KOPT-K1 (cell line): ENCODE results near the gene MYRIP.

Experiments used
- H3K27ac ChIP-seq: fragments of 200-600 bp; sonication (generic); 2 replicates; pipeline ENCODE4 v1.5.1; 2016; ENCODE audit warnings: antibody characterized with exemption, mild to moderate bottlenecking, low read depth, low read length; ENCODE audit not compliant: poor library complexity, severe bottlenecking
- H3K36me3 ChIP-seq: fragments of 200-600 bp; sonication (generic); 2 replicates; pipeline ENCODE4 v1.5.1; 2017; ENCODE audit warnings: antibody characterized with exemption, mild to moderate bottlenecking, low read length, moderate library complexity; ENCODE audit not compliant: insufficient read depth
- H3K9me3 ChIP-seq: fragments of 200-600 bp; sonication (generic); 2 replicates; pipeline ENCODE4 v1.5.1; 2017; ENCODE audit warnings: antibody characterized with exemption, low read length, mild to moderate bottlenecking; ENCODE audit not compliant: insufficient read depth, poor library complexity, severe bottlenecking

The MYRIP gene

DNA sequence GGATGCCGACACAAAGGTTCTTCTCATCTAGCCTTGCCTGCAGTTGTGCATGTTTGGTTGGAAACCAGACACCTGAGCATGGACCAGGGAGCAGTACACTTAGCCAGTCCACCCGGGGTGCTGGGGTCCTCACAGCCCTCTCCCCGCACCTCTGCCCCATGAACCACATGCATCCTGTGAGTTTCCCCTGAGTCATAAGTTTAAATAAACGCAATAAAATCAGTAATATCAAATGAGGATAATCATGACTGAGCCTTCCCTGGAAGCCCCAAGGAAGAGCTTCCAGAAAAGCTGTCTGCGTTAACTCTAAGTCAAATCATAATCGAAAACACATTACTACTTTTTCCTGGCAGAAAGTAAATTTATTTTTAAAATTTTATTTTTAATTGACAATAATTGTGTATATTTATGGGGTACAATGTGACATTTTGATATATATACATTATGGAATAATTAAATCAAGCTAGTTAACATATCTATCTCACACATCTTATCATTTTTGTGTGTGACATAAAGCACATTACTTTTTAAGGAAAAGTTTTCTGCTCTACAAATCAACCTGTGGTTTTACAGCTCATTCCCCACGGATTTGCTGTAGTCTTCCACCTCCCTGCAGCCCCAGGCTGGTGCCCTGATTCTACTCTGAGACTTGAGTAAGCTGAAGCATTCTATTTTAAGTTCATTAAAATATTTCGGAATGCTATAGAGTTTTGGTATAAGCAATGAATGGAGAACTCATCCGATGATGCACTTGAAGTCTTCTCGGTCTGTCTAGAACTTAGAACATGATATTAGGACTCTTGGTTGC lies 334.1 kb downstream of the MYRIP start:
- Histone ChIP-seq H3K9me3 (no peaks in the 10 kb centered on the region), H3K27ac (no peak overlapping the region), H3K36me3 (no peaks in the 10 kb centered on the region)

DNA sequence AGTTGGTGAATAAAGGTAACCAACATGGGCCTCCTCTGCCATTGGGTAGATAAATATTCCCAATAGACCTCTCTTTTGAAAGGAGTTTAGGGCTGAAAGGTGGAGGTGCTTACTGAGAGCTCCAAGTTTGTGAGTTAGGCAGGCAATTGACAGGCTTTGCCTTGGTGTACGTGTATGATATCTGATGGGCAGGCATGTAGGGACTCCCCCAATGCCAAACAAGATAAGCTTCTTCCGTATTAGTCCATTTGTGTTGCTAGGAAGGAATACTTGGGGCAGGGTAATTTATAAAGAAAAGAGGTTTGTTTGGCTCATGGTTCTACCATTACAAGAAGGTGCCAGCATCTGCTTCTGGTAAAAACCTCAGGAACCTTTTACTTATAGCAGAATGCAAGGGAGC lies 339.4 kb downstream of the MYRIP start:
- no peak overlapping the region for H3K27ac ChIP-seq
- no peaks in the 10 kb centered on the region for H3K9me3 ChIP-seq
- no peaks in the 10 kb centered on the region for H3K36me3 ChIP-seq

DNA sequence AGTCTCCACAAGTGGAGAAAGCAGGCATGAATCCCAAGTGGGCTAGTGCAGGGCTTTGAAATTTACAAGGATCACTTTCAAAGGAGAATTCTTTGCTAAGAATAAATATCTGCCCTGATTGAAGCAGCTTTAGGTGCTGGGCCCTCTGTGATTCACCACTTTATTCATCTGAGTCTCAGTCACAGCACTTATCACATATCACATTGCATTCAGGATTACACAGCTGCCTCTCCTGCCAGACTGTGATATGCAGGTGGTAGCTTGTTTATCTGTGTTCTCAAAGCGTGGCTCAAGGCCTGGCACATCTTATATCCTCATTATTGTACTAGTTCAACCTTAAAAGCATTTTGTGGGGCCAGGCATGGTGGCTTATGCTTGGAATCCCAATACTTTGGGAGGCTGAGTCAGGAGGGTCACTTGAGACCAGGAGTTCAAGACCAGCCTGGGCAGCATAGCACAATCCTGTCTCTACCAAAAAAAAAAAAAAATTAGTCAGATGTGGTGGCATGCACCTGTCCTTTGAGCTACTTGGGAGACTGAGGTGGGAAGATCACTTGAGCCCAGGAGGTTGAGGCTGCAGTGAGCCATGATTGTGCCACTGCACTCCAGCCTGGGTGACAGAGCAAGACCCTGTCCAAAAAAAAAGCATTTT lies 343.2 kb downstream of the MYRIP start:
- Histone ChIP-seq H3K27ac (no peak overlapping the region), H3K36me3 (no peaks in the 10 kb centered on the region), H3K9me3 (no peaks in the 10 kb centered on the region)

DNA sequence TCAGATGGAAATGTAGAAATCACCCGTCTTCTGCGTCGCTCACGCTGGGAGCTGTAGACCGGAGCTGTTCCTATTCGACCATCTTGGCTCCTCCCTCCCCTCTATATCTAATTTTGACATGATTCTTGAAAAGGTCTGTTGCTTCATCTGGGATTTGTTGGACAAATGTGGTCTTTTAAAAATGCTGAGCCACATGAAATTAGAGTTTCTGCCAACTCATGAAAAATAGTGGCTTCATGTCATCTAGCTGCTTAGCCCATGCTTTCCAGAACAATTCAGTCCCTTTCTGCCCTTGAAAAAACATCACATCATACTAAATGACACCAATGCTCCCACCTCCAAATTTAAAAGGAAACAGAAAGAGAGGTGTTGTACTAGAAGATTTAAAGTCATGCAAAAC lies 351.5 kb downstream of the MYRIP start:
- Histone ChIP-seq H3K27ac (no peak overlapping the region), H3K36me3 (no peaks in the 10 kb centered on the region), H3K9me3 (no peaks in the 10 kb centered on the region)

DNA sequence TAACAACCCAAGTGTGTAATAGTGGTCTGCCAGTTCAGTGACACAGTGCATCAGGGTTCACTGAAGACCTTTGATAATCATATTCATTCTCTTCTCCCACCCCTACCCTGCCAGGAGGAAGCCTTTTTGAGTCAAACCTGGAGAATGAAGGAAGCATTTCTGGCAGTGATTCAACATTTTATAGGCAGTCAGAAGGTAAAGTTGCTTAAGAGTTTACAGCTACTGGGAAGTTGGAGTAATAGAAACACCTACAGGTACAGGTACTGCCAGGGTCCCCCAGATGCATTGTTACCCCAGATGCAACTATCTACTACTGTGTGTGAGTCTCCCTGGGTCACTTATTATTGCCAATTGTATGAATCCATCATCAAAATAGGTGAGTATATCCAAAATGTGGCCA lies 353.2 kb downstream of the MYRIP start:
- no peaks in the 10 kb centered on the region for H3K9me3 ChIP-seq
- H3K36me3 ChIP-seq = no peaks in the 10 kb centered on the region
- no peak overlapping the region for H3K27ac ChIP-seq

DNA sequence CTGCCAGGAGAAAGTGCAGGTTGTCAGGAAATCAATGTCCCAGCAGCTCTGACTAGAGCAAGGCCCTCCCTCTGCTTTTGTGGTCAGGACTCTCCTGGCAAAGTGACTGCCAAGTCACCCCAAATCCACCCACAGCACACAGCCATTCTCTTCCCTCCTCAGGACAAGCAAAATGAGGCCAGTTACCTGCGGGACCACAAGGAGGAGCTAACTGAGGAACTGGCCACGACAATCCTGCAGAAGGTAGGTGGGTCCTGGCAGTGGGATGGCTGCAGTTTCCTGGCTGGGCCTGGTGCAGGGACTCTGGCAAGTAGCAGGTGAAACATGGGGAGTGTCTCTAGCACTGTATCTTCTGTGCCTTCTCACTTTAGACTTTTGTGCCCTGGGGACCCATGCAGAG lies 357.6 kb downstream of the MYRIP start:
- Histone ChIP-seq H3K36me3 (no peaks in the 10 kb centered on the region), H3K27ac (no peak overlapping the region), H3K9me3 (no peaks in the 10 kb centered on the region)

DNA sequence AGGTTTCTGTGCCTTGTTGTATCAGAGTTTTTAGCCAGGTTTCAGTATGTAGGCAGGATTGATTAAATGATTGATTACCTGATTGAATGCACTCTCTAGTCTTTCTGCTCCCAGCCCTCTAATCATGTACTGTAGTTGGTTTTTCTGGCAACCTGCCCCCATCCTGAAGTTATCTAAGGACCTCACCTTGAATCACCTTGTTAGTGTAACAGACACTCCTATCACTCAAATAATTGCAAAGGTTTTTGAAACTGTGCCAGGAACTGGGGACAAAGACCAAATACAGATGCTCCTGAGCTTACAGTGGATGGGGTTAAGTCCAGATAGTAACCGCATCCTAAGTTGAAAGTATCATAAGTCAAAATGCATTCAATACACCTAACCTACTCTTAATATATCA lies 358.5 kb downstream of the MYRIP start:
- no peaks in the 10 kb centered on the region for H3K36me3 ChIP-seq
- no peak overlapping the region for H3K27ac ChIP-seq
- H3K9me3 ChIP-seq = no peaks in the 10 kb centered on the region

DNA sequence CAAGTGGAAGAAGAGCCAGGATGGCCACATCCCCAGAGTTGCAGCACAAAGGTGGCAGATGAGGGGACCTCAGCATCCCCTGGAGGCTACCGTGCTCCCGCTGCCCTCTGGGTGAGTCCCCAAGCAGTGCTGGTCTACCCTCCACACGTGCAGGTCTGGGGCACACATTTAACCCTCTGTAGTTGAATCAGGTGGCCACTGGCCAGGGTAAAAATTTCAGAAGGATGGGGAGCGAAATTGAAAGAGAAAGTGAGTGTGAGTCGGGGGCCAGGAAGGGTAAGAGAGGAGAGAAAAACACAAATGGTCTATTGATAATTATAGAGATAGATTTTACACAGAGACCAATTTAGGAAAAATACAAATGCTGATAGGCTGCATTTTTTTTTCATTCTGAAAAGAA lies 360.6 kb downstream of the MYRIP start:
- Histone ChIP-seq H3K9me3 (no peaks in the 10 kb centered on the region), H3K27ac (no peak overlapping the region), H3K36me3 (no peaks in the 10 kb centered on the region)

DNA sequence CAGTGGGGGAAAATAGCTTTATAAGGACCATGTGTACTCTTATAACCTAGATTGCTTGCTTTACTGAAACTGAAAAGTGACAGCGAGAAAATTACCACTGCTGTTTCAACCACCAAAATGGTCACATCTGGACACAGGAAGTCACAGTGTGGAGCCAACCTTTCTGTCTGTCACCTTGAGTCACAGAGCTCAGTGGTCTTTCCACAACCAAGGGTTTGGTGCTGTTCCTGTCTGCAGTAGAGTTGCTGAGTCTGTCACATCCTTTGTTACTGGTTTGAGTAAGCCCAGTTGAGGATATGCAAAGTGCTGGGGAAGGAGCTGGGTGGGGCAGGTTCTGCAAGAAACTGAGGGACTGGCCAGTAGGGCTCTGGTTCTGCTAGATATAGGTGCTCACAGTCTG lies 361.0 kb downstream of the MYRIP start:
- Histone ChIP-seq H3K9me3 (no peaks in the 10 kb centered on the region), H3K27ac (no peak overlapping the region), H3K36me3 (no peaks in the 10 kb centered on the region)

DNA sequence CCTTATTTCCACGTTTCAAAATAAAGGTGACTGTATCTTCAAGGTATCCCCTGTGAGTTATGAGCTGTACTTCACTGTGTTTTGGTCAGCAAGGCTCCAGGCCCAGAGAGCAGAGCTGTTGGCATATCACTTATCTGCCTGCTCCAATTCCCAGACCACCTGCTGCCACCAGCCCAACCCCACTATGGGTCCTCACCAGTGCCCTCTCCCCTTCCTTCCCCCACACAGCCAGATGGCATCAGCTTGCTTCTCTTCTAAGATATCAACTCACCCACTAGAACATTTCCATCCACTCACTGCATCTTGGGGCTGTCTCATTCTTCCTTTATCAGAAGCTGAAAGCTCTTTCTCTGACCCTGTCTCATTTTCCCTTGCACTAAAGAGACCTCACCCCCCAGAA lies 363.2 kb downstream of the MYRIP start:
- Histone ChIP-seq H3K27ac (no peak overlapping the region), H3K9me3 (no peaks in the 10 kb centered on the region), H3K36me3 (no peaks in the 10 kb centered on the region)

DNA sequence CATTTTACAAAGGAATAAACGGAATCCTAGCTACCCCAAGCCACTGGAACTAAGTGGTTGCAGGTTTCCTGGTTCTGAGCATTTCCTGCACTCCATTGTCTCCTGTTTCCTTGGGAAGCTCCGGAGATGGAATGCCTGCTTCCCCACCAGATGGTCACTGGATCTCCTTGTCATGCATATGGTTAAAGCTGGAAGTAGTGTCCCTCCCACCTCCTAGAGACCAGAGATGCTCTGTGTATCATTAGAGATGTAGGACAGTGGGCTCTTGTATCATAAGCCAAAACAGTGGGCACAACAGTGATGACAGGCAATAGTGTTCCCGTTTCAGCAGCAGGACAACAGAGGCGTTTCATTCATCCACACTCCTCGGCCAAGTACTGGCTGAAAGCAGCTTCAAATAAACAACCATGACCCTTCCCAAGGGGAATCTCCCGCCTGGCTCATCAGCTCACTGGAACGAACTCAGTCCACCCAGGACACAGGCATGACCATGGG lies 363.9 kb downstream of the MYRIP start:
- H3K27ac ChIP-seq = no peak overlapping the region
- no peaks in the 10 kb centered on the region for H3K36me3 ChIP-seq
- H3K9me3 ChIP-seq = no peaks in the 10 kb centered on the region

DNA sequence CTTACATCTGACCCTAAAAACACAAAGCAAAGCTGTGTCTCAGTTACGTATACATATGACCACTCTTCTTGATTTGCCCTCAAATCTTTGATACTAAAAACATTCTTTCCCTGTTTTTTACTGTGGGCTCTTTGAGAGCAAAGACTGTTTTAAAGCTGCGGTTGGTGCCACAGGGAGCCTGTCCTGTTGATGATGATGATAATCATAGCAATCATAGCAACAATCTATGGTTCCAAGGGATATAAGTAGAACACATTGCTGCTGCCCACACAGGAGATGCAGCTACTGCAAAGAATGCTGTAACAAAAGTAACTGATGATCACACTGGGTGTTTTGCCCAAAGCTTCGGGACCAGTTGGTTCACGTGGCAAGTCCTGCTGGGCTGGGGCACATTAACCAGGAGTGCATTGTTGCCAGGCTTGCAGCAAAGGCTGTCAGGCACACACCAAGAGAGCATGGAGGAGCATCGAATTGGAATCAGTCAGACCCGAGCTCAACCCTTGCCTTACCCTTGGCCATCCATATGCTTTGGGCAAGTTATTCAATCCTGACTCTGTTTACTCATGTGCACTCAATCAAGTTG lies 368.7 kb downstream of the MYRIP start:
- Histone ChIP-seq H3K9me3 (no peaks in the 10 kb centered on the region), H3K36me3 (no peaks in the 10 kb centered on the region), H3K27ac (no peak overlapping the region)

DNA sequence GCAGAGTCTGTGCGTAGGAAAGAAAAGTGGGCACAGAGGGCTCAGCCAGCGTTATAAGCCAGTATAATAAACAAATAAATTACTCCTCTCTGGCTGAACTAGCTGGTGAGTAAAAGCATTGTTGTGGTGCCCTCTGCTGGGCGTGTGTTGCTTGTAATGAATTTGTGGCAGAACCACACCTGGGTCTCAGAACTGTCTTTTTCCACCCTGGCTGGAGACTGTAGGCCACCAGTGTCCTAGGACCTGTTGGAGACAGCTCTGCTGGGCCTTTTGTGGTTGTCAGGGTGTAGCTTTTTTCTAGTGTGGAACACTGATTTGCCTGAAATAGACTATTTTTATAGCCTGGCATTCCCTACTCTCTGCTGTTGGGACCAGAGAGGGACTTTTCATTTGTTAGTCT lies 369.6 kb downstream of the MYRIP start:
- Histone ChIP-seq H3K9me3 (no peaks in the 10 kb centered on the region), H3K36me3 (no peaks in the 10 kb centered on the region), H3K27ac (no peak overlapping the region)

DNA sequence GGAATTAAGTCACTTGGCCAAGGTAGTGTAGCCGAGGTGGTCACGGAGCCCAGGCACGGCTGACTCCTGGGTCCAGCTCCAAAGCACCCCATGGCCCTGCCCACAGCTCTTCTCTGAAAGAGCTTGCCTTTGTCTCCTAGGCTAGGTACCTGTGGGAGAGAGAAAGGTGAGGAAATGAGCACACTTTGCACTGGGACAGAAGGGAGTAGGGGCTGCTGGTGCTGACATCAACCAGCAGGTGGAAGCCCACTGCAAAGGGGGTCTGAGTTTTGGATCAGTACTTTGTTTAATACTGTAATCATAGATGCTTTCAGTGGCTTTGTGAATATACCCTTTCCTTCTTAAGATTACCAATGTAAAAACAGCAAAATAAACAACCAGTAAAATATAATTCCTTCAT lies 371.8 kb downstream of the MYRIP start:
- no peaks in the 10 kb centered on the region for H3K36me3 ChIP-seq
- no peak overlapping the region for H3K27ac ChIP-seq
- H3K9me3 ChIP-seq = no peaks in the 10 kb centered on the region

DNA sequence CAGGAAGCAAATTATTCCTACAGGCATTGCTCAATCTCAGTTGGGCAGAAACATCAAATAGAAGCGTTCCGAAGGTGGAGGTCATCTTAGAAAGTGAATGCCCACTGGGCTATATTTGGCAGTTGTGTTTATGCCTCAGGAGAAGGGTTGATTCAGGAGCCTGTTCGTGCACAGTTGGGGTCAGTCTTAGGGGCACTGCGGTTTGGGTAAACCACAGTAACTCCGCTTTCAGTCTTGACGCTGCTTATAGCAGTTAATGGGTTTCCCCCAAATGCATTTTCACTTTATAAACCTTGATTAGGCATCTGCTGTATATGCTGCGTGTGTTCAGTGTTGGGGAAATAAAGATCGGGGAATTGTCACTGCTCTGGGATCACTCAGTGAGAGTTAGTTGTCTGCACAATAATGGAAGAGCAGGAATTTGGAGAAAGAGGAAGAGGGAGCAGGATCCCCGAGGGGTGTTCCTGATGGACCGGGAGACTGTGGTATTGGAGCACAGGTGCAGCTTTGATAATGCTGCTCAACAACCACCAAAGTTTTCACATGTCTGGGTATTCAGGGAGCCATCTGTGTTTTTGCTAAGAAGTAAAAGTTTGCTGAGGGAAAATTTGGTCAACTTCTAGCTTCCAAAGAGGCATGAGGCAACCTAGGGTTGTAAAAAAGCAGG lies 375.8 kb downstream of the MYRIP start:
- Histone ChIP-seq H3K36me3 (no peaks in the 10 kb centered on the region), H3K9me3 (no peaks in the 10 kb centered on the region), H3K27ac (no peak overlapping the region)
